CD4-positive, alpha-beta T cell treated with Interleukin-15 for 1 hour (primary cell): Measurements from ENCODE around the gene ITPA.

Experiments
- DNase-seq: peaks from one replicate; pipeline ENCODE4 v3.0.0-alpha.2; 2020

ITPA gene

GRCh38 chr20:3209257-3209945 lies at the start of gene ITPA:
ITPA (plus strand) TSS chr20:3209498; CDS start chr20:3209552, 54 bp downstream.
- DNase-seq = peak; percentile 58

- no peak for DNase-seq
Measured at GRCh38 chr20:3160418-3160817, 48.9 kb upstream of the ITPA start.

- no peak for DNase-seq
Measured at GRCh38 chr20:3161316-3162079, 47.8 kb upstream of the ITPA start.

- no peak for DNase-seq
Measured at GRCh38 chr20:3162080-3162611, 47.2 kb upstream of the ITPA start.

- DNase-seq = no peak
Measured at GRCh38 chr20:3163099-3164042, 45.9 kb upstream of the ITPA start.

GRCh38 chr20:3164043-3164762 lies 45.1 kb upstream of the ITPA start:
- DNase-seq = no peak

GRCh38 chr20:3164763-3165410 lies 44.4 kb upstream of the ITPA start:
- no peak for DNase-seq

GRCh38 chr20:3165473-3166337 lies 43.6 kb upstream of the ITPA start:
- DNase-seq = no peak

GRCh38 chr20:3166338-3166912 lies 42.9 kb upstream of the ITPA start:
- no peak for DNase-seq

- no peak for DNase-seq
Measured at GRCh38 chr20:3166913-3167342, 42.4 kb upstream of the ITPA start.

GRCh38 chr20:3167738-3168078 lies 41.6 kb upstream of the ITPA start:
- no peak for DNase-seq

GRCh38 chr20:3168079-3168828 lies 41.0 kb upstream of the ITPA start:
- DNase-seq = no peak

- DNase-seq = no peak
Measured at GRCh38 chr20:3168829-3169590, 40.3 kb upstream of the ITPA start.

- no peak for DNase-seq
Measured at GRCh38 chr20:3171391-3172125, 37.7 kb upstream of the ITPA start.

GRCh38 chr20:3172126-3172932 lies 37.0 kb upstream of the ITPA start:
- no peak for DNase-seq

GRCh38 chr20:3172933-3173609 lies 36.2 kb upstream of the ITPA start, which contains the start of gene LZTS3:
LZTS3 (minus strand) TSS chr20:3173549; CDS start chr20:3167163, 6,386 bp downstream.
- DNase-seq = peak; percentile 93
